Measurements from ENCODE around the gene SCG2. TPM values are rescaled to one million over a fixed set of nuclear protein-coding genes. Genes with fewer than 3 reads are reported as not detected.

SCG2 gene
- total RNA-seq, result 132 and 134 TPM in 2 replicates
- long read RNA-seq, transcript SCG2-202 (2 exons, 589 nt), result minor isoform, 7 of 680 reads
- long read RNA-seq, transcript SCG2-201 (2 exons, 2,576 nt), result major isoform, 626 of 680 reads
- long read RNA-seq, partial matches to known transcripts, result 0 of 680 reads
- long read RNA-seq, other reads (novel, unspliced or antisense), result 46 of 680 reads

GRCh38 chr2:223601932-223602666, at the start of gene SCG2:
Gene SCG2 (minus strand): TSS chr2:223602361. CDS start chr2:223599282, 3,079 bp downstream.
- Mint-ChIP-seq H3K36me3 (ENCODE audit: unreplicated experiment) (peaks cover 12% of the 10 kb centered on the region), H3K9me3 (ENCODE audit: unreplicated experiment) (peaks cover 4% of the 10 kb centered on the region), H3K4me3 (ENCODE audit: unreplicated experiment) (peak within 1 kb of the TSS; percentile 76), H3K4me1 (ENCODE audit: unreplicated experiment) (peaks cover 55% of the 10 kb centered on the region), H3K27me3 (ENCODE audit: unreplicated experiment) (no peaks in the 10 kb centered on the region), H3K27ac (ENCODE audit: unreplicated experiment) (peak within 1 kb of the TSS; percentile 83)
- peak; percentile 65 for TF ChIP-seq CTCF (IDR thresholded peaks at IDR 0.05)
- peak; percentile 92 for DNase-seq (ENCODE audit: extremely low spot score, unreplicated experiment)

GRCh38 chr2:223649554-223650533, 47.7 kb upstream of the SCG2 start:
- no peak overlapping the region for H3K4me3 Mint-ChIP-seq (ENCODE audit: unreplicated experiment)
- peaks cover 40% of the 10 kb centered on the region for H3K4me1 Mint-ChIP-seq (ENCODE audit: unreplicated experiment)
- H3K36me3 Mint-ChIP-seq (ENCODE audit: unreplicated experiment), result no peaks in the 10 kb centered on the region
- H3K9me3 Mint-ChIP-seq (ENCODE audit: unreplicated experiment), result peaks cover 9% of the 10 kb centered on the region
- no peak for DNase-seq (ENCODE audit: extremely low spot score, unreplicated experiment)
- H3K27ac Mint-ChIP-seq (ENCODE audit: unreplicated experiment), result no peak overlapping the region
- TF ChIP-seq CTCF (IDR thresholded peaks at IDR 0.05), result no peak
- H3K27me3 Mint-ChIP-seq (ENCODE audit: unreplicated experiment), result no peaks in the 10 kb centered on the region

- no peak for DNase-seq (ENCODE audit: extremely low spot score, unreplicated experiment)
- Mint-ChIP-seq H3K9me3 (ENCODE audit: unreplicated experiment) (peaks cover 9% of the 10 kb centered on the region), H3K27me3 (ENCODE audit: unreplicated experiment) (no peaks in the 10 kb centered on the region), H3K4me1 (ENCODE audit: unreplicated experiment) (peaks cover 45% of the 10 kb centered on the region), H3K36me3 (ENCODE audit: unreplicated experiment) (no peaks in the 10 kb centered on the region), H3K27ac (ENCODE audit: unreplicated experiment) (no peak overlapping the region), H3K4me3 (ENCODE audit: unreplicated experiment) (no peak overlapping the region)
- TF ChIP-seq CTCF (IDR thresholded peaks at IDR 0.05), result no peak
Measured at GRCh38 chr2:223648755-223649154, 46.6 kb upstream of the SCG2 start.

GRCh38 chr2:223647258-223647952, 45.2 kb upstream of the SCG2 start:
- no peak overlapping the region for H3K27ac Mint-ChIP-seq (ENCODE audit: unreplicated experiment)
- H3K36me3 Mint-ChIP-seq (ENCODE audit: unreplicated experiment), result no peaks in the 10 kb centered on the region
- H3K4me3 Mint-ChIP-seq (ENCODE audit: unreplicated experiment), result no peak overlapping the region
- no peaks in the 10 kb centered on the region for H3K27me3 Mint-ChIP-seq (ENCODE audit: unreplicated experiment)
- H3K4me1 Mint-ChIP-seq (ENCODE audit: unreplicated experiment), result peaks cover 57% of the 10 kb centered on the region
- H3K9me3 Mint-ChIP-seq (ENCODE audit: unreplicated experiment), result peaks cover 6% of the 10 kb centered on the region
- no peak for TF ChIP-seq CTCF (IDR thresholded peaks at IDR 0.05)
- DNase-seq (ENCODE audit: extremely low spot score, unreplicated experiment), result no peak

All from osteocyte (in vitro differentiated cells).